Measurements from ENCODE around the gene NEXMIF.
"Not testable (repeated sequence)": the region's sequence is repeated elsewhere in the genome, so short reads cannot be mapped to it uniquely, and the experiment has no call there.

NEXMIF gene

DNA sequence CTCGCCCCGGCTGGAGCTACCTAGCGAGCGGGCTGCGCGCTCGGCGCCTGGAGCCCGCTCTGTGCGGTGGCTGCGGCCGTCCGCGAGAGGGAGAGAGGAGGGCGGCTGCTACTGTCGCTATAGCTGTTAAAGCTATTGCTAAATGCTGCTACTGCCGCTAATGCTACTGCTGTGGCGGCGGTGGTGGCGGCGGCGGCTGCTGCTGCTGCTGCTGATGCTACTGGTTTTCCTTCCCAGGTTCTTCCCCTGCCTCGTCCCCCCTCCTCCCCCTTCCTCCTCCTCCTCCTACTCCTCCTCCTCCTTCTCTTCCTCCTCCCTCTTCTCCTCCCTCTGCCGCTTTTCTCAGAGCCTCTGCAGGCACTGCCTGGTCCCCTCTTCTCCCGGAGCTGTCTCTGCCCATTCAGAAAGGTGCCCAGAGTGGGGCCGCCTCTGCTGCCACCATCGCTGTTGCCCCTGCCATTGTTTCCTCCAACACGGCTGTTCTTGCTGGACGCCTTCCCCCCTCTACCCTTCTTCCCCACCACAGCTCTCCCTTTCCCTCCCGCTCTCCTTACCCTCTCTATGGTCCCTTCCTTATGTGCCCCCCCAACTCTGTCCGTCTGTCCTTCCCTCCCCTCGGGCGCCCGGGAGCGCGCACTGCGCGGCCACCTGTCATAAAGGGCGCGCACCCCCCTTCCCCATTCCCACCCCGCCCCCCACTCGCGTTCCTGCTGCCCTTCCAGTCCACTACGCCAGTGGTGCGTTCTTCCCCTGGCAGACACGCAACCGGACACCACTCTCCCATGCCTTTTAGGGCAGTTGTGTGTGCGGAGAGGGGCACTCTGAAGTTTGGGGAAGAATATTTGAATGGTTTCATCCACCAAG, at the start of gene NEXMIF:
Gene NEXMIF, minus strand, starts transcription at position 228 of the 864 bp plus-strand sequence.
- DNase-seq, result peak; percentile 49 to 61

DNA sequence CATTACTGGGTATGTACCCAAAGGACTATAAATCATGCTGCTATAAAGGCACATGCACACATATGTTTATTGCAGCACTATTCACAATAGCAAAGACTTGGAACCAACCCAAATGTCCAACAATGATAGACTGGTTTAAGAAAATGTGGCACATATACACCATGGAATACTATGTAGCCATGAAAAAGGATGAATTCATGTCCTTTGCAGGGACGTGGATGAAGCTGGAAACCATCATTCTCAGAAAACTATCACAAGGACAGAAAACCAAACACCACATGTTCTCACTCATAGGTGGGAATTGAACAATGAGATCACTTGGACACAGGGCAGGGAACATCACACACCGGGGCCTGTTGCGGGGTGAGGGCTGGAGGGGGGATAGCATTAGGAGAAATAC, 36.7 kb upstream of the NEXMIF start:
- DNase-seq, result not testable (repeated sequence)

DNA sequence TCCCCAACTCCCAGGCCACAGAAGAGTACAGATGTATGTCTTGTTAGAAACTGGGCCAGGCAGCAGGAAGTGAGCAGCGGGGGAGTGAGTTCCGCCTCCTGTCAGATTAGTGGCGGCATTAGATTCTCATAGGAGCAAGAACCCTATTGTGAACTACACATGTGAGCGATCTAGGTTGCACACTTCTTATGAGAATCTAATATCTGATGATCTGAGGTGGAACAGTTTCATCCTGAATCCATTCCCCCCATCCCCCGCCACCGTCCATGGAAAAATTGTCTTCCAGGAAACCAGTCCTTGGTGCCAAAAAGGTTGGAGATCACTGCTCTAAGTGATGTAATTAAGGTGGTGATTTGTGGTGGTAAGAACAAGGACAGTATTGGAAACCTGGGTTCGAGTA, 24.5 kb upstream of the NEXMIF start:
- no peak for DNase-seq

DNA sequence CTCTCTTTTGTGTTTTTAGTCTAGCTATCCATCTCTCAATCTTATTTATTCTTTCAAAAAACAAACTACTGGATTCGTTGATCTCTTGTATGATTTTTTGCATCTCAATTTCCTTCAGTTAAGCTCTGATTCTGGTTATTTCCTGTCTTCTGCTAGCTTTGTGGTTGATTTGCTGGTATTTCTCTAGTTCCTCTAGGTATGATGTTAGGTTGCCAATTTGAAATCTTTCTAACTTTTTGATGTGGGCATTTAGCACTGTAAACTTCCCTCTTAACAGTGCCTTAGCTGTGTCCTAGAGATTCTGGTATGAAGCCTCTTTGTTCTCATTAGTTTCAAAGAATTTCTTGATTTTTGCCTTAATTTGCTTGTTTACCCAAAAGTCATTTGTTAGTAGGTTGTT, 15.2 kb upstream of the NEXMIF start:
- DNase-seq, result no peak

DNA sequence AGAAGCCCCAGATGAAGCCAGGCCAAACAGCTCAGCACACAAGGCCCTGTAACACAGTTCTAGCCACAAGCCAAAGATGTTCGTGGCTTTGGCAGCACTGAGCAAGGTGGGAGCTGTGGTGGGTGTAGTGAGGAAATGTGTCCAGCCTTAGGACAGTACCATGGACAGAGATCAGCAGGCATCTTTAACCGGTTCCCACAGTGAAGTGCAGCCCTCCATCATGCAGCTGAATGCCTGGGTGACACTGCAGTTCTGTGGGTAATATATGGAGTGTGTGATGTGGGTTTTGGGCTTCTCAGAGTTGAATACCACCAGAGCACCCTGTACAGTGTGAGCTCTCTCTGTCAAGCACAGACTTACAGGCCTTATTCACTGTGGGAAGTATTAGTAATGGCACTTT, 6.0 kb upstream of the NEXMIF start:
- DNase-seq, result no peak

DNA sequence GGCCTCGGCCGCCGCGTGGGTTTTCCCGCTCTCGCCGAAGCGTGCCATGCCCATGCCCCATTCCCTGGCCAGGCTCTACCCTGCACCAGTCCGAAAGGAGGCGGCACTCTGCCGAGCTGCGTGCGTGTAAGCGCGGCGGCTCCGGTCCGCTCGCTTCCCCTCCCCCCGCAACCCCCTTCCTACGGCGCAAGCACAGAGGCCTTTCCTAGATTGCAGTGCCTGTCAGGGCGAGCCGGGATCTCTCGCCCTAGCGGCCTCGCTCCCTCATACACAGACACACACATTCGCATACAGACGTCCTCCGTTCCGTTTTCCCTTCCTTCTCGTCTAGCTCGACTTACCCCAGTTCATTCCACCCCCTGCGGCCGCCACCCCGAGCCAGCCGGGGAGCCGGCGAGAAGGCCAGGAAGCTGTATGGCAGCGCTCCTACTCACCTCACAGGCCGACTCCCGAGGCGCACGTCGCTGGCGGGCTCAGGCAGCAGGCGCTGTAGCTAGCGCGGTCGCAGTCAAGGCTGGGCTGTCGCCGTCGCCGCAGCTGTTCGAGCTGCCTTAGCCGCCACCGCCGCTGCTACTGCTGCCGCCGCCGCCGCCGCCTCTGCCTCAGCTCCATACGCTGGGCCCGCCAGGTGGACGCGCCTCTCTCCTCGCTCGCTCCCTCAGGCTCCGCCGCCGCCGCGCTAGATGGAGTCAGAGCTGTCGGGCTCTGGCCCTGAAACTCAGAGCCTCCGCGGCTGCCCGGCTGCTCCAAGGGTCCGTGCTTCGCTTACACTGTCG, 615 bp downstream of the NEXMIF start:
- peak; percentile 54 to 65 for DNase-seq

DNA sequence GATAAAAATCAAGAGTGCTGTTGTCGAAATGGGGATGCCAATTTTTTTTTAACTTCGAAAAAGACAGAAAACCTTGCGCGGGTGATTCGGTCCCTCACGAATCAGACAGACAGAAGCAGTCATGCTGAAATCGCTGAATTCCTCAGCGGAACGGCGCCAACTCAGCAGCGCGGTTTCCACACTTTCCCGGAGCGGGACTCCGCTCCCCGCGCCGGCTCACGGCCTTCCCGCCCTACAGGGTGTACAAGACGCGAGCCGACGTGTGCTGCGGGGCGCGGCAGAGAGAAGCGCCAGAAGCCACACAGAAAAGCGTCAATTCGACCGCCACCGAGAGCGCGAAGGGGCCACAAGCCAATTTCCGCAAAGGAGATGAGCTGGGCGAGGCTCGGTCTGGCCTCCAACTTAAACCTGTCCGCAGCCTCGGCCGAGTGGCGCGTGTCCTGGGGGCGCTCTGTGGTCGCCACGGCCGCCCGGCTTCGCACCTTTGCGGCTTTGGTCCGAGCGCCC, 1.3 kb downstream of the NEXMIF start:
- peak; percentile 53 to 54 for DNase-seq

DNA sequence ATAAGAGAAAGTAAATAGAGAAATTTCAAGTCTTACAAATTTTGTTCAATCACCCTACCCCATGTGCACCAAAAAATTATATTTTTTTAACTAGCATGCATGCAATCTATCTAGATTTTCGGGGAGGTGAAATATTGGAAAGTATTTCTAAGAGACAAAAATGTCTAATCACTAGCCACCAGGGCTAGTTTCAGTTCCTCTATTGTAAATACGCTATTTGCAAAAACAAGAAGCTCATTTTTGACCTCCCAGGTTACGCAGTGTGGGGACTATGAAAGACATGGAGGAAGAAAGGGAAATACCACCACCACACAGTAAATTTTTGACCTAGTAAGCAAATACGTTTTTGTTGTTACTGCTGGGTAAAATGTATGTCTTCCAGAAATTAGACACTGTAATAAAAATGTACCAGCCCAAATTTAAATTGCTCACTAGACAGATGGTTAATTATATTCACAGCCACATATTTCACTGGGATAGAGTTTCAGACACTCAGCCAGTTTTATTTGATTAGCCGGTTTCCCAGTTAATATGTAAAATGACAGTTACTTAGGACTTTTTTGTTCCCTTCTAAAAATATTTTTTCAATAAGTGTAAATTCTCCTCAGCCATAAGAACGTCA, 2.2 kb downstream of the NEXMIF start:
- DNase-seq, result peak; percentile 7 to 63

DNA sequence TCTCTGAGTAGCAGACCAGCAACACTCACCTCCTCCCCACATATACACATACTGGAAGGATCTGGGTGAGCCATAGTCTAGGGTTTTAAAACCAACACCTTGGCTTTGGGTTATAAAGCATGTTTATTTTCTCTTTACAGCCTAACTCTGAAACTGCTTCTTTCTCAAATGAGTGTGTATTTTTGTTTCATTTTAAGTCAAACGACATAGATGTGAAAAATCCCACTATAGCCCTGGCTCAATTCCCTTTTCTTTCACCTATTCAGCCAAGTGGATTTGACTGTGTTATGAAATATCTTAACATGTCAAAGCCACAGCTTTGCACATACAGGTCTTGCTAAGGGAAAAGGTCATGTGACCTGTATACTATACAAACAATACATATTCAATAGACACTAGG, 13.8 kb downstream of the NEXMIF start:
- no peak for DNase-seq

DNA sequence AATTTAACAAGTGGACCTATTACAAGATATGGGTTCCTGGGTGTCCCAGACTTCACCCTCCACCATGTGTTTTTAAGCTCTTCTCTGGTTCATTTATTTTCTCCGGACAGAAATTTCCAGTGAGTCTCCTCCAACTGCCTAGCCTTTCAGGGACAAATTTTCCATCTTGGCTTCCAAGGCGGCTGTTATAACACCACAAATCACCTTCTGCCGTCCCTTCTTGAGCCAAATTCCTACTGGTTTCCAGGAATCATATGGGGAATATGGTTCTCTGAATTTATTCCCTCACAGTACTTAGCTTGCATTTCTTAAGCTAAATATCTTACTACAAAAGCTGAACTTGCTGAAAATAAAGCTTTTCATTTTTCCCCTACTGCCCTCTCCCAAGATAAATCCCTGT, 18.8 kb downstream of the NEXMIF start:
- no peak for DNase-seq

DNA sequence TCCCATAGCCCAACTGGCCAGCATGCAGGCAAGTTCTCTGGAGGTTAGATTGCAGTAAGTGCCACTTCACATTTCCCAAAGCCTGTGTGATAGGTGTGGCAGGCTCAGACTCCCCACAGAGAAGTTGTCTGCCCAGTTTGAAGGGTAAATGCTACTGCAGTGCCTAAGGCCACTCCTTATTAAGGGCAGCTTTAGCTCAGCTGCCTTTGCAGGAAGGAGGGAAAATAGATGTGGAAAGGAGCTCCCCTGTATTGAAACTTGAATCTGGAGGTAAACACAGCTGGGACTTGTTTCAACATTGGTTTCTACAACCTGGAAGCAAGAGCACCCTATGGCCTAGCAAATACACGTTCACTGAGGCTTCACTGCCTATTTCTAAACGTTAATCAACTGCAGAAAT, 22.4 kb downstream of the NEXMIF start:
- DNase-seq, result no peak

DNA sequence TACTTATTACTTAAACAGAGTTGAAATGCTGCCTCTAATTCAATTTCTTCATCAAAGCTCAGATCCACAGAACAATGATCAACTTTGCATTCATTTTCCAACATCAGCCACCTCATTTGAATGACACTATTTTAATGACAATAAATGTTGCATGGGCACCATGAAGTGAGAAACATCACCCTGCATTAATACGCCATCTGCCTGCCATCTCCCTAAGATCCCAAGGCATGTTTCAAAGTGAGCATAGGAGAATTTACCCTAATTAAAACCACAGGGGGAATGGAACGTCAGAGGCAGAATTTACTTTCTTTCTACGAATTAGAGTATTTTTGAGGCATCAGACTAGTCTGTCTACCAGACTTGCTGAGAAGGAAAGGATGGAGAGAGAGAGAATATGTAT, 32.7 kb downstream of the NEXMIF start:
- peak in 1 of 2 experiments; percentile 8 for DNase-seq

DNA sequence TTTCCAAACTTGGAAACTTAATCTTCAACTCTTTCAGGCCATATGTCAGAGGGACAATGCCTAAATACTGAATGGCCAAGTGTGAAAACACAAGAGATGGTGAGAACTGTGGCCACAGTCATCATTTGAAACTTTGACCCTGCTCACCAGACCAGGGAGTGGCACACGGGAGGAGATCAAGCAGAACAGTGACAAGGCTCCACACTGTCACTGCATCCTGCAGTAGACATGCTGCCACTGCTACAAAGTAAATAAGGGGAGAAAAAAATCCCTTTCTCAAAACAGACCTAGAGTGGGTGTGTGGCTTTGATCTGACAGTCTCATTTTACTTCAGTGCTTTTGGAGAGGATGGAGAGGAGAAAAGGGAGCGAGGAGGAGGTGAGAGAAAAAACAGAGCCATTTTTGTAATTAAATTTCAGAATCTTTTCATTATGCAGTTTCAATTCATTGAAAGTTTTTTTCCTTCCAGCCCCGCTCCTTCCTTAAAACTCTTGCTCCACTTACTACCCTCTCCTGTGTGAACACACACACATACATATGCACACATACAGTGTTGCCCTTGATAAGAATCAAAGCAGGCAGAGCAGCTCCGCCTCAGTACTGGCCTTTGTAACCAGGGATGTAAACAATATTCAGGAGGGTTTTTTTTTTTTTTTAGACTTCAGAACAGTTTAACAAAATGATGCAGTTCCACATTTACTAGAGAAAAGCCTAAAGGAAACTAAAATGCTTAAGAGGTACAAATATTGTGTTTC, 34.4 kb downstream of the NEXMIF start:
- no peak for DNase-seq

DNA sequence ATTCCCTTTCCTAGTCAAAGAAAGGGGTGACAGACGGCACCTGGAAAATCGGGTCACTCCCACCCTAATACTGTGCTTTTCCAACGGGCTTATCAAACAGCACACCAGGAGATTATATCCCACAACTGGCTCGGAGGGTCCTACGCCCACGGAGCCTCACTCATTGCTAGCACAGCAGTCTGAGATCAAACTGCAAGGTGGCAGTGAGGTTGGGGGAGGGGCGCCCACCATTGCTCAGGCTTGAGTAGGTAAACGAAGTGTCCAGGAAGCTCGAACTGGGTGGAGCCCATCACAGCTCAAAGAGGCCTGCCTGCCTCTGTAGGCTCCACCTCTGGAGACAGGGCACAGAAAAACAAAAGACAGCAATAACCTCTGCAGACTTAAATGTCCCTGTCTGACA, 42.9 kb downstream of the NEXMIF start:
- not testable (repeated sequence) for DNase-seq

DNA sequence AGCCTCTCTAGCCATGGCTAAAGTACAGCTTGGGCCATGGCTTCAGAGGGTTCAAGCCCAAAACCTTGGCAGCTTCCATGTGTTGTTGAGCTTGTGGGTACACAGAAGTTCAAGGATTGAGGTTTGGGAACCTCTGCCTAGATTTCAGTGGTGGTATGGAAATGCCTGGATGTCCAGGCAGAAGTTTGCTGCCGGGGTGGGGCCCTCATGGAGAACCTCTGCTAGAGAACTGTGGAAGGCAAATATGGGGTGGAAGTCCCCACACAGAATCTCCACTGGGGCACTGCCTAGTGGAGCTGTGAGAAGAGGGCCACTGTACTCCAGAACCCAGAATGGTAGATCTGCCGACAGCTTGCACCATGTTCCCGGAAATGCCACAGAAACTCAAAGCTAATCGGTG, 59.5 kb downstream of the NEXMIF start:
- no peak for DNase-seq

DNA sequence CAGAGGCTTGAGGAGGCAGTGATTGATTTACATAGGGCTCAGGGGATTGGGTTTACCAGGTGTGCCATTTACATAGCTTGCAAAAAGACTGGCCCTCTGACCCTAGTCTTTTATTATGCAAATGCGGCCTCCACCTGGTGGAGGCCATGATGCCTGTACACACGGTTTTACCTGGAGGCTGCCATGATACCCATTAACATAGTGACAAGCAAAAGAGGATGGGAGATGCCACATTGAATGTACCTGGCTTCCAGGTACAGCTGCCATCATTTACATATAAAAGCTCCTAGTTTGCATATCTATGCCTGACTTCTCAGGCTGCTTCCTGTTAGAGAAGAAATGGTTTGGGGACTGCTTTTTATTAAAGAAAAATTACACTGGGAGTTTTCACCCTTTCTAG, 72.0 kb downstream of the NEXMIF start:
- no peak for DNase-seq

DNA sequence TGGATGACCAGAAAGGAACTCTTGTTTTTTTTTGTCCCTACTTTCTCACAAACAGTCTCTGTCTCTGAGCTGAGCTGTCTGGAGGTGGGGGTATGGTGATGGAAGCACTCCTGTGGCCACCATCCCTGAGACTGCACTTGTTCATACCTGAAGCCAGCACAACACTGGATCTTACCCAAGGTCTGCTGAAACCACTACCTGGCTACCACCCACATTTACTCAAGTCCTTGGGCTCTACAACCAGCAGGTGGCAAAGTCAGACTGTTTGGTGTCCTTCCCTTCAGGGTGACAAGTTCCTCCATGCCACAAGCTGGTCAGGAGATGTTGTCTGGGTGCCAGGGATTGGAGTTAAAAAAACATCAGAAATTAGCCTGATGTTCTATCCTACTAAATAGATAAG, 89.7 kb downstream of the NEXMIF start:
- DNase-seq, result no peak

DNA sequence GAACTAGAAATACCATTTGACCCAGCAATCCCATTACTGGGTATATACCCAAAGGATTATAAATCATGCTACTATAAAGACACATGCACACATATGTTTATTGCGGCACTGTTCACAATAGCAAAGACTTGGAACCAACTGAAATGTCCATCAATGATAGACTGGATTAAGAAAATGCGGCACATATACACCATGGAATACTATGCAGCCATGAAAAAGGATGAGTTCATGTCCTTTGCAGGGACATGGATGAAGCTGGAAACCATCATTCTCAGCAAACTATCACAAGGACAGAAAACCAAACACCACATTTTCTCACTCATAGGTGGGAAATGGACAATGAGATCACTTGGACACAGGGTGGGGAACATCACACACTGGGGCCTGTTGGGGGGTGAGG, 105.5 kb downstream of the NEXMIF start:
- not testable (repeated sequence) for DNase-seq

DNA sequence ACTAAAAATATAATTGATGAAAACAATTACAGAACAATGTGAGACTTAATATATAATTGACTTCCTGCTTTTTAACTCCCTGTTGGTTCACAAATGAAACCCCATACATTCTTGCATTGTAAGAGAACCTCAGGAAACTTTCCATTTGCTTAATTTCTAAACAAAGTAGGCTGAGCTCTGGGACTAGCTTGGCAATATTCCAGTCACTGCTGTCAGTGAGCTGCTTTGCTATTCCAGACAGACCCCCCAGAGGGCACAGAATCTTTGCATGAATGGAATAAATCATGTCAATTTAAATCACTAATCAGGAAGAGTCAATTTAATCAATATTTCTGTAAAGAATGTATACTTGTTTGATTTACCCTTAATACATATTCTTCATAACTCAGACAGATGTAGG, 110.6 kb downstream of the NEXMIF start:
- peak in 1 of 2 experiments; percentile 2 for DNase-seq

DNA sequence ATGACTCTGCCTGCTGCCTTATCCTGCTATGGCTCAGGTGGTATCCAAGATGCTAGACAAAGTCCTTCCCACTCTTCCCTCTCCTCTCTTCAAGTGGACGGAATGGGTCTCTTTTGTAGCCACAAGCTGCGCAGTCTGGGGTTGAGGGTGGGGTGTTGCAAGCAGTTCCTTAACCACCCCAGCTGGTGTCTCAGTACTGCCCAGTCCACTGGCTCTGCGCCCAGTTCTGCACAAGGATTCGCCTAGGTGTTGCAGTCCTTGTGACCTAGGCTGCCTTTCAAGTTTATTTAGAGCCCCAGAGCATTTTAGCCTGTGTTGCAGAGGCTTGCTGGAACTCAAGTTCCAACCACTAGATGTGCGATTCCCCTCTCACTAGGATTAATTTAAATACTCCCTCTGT, 120.7 kb downstream of the NEXMIF start:
- no peak for DNase-seq

DNA sequence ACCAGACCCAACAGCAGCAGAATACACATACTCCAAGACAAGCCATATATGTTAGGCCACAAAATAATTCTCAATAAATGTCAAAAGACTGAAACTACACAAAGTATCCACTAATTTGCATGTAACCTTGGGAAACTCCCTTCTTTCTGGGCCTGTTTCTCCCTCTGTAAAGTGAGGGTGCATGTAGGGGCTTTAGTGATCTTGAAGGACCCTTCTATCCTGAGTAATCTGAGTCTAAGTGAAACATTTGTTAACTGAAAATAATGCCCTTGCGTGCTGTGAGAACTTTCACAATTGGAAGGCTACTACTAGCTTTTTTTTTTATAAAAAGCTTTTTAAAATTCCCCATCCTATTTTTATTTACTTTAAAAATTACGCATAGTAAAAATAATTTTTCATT, 125.2 kb downstream of the NEXMIF start:
- DNase-seq, result no peak

DNA sequence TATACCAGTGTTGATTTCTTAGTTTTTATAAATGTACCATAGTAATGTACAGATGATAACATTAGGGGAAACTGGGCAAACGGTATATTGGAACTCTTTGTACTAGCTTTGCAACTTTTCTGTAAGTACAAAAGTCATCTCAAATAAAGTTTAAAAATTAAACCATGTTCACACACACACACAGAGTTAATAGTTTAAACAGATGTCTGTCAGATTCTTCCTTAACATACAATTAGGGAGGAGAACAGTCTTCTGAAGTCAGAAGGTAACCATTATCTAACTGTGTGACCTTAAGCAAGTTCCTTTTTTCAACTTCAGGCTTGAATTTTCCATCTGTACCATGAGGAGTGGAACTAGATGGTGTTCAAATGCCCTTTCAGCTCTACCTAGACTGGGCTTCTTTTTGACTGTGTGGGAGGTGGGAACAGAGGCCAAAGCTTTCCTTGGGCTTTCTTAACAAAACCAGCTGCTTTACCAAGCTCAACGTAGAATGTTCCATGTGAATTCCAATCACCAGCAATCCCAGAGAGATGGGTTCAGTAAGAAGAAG, 127.8 kb downstream of the NEXMIF start:
- no peak for DNase-seq
